Middle frontal gyrus (tissue), 1 donor: Measurements from ENCODE around the gene FBXL17.

Source experiments
- DNase-seq: peaks from one replicate; pipeline ENCODE4 v3.0.0-alpha.2; 2015; ENCODE audit warnings: low spot score; ENCODE audit errors: extremely low spot score

FBXL17 gene

DNA sequence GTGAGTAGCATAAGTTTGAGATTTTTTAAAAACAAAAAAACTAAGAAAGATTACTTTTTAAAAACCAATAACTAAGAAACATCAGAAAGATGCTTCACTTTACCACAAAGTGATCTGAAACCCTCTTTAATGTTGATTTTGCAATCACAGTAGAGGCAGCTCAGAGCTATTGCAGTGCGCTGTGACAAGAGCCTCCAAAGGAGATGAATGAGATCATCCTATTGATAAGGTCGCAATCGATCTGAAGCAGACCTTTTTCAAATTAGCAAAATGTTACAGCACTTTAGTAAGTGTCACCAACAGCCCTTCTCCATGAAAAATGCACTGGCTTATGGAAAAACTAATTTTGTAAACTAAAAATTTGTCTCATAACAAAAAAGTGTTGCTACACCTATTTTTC lies 426.6 kb downstream of the FBXL17 start:
- no peak for DNase-seq

DNA sequence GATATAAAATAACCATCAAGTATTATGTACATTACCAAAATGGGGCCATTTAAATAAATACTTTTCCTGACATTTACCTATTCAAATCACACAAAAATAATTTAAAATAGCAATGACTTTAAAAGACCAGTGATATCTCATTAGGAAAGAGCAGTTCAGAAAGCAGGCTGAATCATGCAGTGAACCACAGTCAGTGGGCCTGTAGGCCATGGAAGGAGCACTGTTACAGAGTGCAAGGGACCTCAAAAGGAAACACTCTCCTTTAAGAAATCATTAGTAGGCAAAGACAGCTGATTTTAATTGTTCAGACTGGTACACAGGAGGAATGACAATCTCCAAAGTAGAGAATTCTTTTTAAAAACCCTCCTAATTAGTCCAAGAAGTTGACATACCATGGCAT lies 427.6 kb downstream of the FBXL17 start:
- no peak for DNase-seq

DNA sequence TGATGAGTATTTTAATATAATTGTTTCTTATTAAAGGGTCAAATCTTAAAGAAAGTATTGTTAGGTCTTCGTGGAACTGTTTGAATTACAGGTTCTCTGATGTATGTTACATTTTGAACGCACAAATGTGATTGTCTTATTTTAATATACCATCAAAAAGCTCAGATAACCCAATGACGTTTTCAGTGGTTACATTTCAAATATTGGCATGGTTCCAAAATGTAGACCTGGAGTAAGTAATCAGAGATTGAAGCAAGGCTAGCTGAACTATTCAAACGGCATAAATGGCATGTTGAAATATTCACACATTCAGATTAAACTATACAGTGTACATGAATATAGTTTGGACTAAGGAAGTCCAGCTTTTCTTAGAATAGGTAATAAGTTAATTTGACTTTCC lies 429.4 kb downstream of the FBXL17 start:
- no peak for DNase-seq

DNA sequence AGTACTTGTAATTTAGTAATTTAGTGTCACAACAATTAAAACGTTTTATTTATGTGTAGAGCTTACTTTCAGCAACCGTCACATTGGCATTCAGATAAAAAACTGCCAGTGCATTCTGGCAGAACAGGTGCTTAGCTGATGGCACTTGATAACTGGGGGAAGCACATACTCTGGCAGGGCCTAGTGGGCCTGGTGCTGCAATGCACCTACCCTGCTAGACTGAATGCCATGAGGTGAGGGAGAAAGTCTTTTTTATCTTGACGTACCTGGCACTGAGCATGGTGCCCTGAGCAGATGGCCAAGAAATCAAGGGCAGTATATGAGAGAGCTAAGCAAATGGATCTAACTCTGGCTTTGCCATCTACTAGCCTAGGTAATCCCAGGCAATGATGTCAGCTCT lies 430.6 kb downstream of the FBXL17 start:
- DNase-seq: no peak

DNA sequence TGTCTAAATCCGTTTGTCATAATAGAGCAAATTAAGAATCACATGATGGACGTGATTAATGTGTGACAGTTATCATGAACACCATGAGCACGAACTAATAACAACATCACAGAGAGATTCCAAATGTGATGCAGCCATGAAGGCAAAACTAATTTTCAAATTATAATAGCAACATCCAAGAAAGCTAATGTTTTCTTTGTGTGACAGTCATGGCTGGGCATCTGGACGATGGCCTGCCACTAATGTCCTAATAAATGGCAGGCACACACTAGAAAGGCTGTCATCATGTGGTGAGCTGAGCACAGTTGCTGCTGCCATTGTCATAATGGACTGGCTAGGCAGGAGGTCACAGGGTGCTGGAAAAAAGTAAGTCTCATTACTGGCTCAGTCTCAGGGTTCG lies 431.1 kb downstream of the FBXL17 start:
- no peak for DNase-seq

DNA sequence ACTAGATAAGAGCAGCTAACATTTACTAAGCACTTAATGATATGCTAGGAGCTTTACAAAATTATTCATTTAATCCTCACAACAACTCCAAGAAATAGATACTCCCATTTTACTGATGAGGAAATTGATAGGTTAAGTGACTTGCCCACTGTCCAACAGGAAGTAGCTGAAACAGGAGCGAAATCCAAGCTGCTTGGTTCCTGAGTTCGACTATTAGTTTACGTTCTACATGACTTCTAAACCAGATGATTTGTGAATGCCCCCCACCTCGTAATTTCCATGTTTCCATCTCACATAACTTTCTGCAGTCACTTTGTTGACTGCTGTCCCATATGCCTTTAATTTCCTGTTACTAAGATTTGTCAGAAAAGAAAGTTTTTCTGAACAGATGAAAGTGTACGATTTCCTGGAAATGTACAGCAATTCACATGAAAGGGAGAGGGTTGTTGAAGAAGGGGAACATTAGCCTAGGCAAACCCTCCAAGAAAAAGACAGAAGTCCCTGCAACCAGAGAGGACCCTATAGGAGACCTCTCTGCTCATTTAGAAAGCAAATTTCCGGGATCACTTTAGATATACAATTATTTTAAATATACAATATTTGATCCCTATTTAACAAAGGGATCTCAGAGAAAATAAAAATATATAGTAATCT lies 432.1 kb downstream of the FBXL17 start:
- no peak for DNase-seq

DNA sequence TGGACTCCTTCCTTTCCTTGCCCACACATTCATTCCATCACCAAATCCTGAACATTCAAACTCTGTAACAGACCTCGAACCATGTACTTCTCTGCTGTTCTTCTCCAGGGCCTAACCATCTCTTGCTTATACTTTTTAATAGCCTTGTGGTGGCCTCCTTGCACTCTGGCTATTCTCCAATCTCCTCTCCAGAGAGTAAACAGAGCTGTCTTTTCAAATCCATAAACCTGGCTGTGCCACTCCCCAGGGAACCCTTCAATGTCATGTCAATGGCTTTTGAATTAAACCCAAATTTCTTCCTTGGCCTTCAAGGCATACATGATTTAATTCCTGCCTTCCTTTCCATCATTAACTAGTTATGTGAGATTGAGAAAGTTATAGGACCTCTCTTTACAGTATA lies 433.5 kb downstream of the FBXL17 start:
- no peak for DNase-seq

DNA sequence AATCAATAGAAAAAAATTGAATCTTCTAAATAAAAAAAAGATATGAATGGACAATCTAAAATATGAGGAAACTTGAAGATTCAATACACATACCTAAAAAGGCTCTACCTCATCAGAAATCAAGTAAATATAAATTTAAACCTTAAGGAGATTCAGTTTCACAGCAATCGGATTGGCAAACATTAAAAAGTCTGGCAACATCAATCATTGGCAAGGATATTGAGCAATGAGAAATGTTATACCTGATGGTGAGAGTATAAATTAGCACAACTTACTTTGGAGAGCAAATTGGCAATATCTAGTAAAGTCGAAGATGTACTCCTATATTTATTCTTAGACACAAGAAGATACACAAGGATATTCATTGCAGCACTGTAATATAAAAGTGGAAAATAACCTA lies 436.8 kb downstream of the FBXL17 start:
- DNase-seq: no peak

DNA sequence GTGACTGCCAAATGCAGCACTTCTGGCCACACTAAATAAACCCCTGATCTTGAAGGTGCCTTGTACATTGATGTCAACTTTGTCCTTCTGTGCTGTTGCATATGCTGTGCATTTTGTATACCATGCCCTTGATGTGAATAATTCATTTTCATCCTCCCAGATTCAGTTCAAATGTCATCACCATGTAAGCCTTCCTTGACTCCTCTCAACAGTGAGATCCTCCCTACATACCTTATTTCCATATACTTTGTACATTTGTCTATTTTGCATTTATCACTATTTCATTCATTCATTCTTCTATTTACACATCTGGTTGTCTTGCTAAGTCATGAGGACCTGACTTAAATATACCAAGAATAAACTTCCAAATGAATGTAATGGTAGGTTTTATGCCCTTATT lies 438.0 kb downstream of the FBXL17 start:
- no peak for DNase-seq

DNA sequence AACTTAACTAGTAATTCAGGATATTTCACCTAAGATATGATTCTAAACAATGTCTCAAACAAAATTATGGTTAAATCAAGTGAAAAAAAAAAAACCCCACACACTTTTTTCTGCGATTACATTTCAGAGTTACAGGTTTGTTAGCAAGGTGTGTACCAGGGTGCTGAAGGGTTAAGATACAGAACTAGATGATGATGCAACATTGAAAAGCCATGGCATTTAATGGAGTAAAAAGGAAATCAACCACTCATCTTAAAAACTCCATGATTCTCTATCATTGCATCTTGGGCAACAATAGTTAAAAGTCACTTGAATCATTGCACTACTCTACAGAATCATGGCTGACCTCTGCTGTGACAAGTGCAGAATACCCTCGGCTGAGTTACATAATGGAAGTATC lies 440.9 kb downstream of the FBXL17 start:
- DNase-seq: no peak

DNA sequence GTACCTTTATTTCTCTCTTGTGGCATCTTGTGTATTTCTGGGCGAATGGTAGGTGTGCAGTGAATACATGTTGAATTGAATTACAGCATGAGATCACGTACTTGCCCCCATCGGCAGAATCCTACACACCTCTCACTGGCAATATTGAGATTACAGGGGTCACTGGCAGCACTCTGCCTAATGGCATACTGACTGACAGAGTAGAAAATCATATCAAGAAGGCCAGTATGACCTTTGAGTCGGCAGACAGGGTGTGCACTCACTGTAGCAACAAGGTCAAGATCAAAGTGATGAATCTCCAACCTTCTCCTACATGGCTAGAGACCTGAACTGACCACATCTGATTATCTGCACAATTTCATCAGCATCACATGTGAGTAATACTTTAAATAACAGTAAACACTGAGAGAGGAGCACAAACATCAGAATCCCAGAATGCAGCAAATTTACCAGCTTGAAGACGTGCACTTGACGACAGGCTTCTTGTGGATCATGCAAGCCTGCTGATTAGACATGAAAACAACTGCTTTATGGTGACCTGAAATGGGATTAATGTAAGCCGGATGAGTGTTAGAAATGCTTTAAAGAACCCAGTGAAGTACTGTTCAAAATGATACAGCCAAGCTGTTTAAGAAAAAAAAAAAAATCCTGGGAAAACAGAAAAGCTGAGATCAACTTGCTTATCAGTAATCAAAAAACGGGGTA lies 444.1 kb downstream of the FBXL17 start:
- no peak for DNase-seq

DNA sequence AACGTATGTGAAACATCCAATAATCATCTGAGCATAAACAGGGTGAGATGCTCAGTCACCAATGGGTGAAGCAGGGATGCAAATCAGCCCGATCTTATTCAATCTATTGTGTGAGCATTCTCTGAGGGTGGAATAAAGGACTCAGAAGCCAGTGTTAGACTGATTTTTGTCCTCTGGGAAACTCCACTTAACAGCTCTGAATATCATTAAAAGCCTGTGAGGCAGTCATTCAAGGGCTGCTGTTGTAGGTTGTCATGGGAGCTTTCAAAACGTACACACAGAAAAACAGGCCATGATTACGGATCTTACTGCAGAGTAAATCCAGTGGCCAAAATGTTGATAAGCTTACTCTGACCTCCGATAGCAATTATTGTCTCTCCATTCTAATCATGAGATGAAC lies 444.7 kb downstream of the FBXL17 start:
- DNase-seq: no peak

DNA sequence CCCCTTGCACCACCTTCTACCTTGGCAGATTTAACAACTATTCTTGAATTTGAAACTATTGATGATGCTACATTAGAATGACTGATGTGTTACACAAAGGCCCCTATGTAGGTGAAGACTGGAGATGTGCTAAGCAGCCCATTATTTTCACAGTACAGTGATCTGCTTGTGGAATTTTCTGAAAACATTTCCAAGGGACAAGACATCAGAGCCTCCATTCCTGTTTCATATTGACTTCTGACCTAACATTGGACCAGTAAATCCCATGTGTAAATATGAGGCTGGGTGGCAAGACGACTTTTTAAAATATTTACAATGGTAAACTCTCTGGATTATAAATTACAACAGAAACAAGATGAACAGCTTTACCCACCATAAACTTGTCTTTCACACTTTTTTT lies 445.4 kb downstream of the FBXL17 start:
- DNase-seq: no peak

DNA sequence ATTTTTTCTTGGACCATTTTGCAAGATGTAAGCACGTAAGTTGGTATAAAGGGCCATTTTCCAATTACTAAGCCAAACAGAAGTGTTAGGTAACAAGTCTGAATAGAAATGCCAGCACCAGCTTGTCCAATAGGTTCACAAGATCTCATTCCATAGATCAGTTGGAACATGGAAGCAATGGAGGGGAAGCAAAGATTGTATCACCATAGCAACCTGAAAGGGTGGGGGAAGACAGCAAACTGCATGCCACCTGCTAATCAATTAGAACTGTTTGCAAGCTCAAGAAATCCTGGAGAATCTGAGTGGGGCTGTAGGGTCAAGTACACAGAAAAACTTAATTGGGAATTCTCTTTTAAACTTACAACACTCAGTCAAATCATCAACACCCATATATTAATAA lies 446.3 kb downstream of the FBXL17 start:
- DNase-seq: no peak

DNA sequence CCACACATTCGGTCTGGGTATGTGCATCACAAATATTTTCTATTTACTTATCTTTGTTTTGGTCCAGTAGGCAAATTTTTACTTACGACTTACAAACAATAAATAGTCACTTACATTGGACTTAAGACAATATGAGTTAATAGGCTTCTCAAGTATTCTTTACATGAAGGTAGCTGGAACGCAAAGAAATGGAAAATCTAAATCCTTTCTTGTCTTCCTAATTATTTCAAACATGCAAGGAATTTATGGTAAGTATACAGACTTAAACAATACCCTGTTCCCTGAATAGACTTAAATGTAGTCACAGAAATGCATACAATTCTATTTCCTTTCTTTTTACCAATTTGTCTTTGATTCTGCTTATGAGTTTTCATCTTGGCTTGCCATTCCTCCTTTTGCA lies 448.6 kb downstream of the FBXL17 start:
- DNase-seq: no peak

DNA sequence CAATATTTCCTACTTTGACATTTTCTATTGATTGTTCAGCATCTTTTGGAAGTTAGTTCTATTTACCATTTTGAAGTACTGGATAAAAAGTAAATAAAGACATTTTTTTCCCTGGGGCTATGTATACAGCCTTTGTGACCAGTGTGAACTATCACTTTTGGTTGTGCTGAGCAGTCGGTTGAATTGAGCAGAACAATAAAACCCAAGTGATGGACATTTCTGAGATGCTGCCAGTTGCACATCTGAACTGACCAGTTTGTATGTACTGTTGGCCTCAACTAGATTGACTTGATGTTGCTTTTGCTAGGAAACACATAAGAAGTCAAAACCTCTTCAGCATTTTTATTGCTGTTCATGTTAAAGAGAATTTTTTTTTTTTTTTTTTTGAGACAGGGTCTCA lies 451.0 kb downstream of the FBXL17 start:
- no peak for DNase-seq

DNA sequence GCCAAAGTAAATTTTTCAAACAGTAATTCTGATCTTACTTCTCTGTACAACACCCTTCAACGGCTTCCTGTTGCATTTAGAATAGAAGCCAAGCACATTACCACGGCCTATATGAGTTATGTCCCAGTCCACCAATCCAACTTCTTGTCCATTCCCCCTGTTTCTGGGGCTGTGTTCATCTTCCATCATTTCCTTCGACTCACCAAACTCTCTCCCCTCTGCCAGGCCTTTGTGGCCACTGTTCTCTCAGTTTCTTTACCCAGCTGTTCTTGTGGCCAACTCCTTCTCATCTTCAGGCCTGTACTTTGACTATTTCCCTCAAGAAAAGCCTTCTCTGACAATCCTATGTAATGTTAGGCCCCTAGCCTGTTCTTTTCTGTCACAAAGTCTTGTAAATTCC lies 451.8 kb downstream of the FBXL17 start:
- no peak for DNase-seq

DNA sequence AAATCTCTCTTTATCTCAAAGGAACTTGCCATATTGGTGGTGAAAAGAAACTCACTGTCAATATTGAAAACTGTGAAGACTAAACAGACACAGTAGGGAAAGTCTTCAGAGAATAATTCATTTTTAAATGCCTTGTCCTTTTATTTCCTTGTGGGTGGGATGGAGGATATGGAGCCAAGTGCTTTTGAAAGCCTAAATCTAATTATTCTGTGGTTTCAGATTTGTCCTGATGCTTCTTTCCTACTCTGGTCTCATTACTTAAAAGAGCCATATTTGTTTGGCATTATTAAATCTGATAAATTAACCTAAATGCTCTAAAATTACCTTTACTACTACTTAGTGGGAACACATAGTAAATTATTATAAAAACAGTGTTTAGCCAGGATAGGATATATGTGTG lies 452.8 kb downstream of the FBXL17 start:
- DNase-seq: no peak

DNA sequence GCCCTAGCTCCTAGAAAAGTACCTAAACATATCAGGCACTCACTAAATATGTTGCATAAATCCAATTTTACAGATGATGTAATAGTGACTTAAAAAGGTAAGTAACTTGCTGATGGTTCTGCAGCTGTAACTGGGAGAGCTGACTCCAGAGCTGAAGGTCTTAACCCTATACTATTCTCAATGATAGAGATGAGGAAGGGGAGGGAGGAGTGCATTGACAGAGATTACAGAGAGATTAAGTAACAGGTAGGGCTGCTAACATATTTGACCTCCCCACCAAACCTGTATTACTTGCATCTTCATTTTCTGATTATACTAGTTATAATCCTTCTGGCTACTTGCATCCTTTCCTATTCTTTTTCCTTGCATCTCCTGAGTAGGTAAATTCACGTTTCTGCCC lies 455.8 kb downstream of the FBXL17 start:
- DNase-seq: no peak

DNA sequence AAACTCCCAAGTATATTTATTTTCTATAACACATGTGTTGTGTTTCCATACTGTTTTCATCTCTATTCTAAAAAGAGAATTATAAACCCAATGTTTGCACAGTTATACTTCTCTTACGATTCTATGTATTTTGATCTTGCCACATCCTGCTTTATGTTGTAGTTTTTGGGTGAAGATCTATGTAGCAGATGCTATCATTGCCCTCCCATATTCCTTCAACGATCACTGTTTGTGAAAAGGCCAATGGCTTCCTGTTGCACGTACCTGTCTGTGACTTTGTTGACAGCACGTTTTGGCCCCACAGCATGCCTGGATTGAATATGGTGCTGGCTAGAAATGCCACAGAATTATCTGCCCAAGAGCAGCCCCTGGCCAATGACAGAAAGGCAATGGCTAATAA lies 456.7 kb downstream of the FBXL17 start:
- no peak for DNase-seq

DNA sequence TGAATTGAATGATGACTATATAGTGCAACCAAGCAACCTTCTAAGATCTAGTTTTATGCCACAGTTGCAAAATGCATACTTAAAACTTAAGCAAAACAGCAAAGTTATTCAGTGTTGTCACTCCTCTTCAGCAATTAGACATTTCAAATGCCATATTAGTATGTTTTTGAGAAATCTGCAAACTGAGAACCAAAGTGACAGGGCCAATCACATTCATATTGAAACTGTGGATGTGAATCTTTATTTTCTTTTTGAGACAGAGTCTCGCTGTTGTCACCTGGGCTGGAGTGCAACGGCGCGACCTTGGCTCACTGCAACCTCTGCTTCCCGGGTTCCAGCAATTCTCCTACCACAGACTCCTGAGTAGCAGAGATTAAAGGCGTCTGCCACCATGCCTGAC lies 461.9 kb downstream of the FBXL17 start:
- no peak for DNase-seq

DNA sequence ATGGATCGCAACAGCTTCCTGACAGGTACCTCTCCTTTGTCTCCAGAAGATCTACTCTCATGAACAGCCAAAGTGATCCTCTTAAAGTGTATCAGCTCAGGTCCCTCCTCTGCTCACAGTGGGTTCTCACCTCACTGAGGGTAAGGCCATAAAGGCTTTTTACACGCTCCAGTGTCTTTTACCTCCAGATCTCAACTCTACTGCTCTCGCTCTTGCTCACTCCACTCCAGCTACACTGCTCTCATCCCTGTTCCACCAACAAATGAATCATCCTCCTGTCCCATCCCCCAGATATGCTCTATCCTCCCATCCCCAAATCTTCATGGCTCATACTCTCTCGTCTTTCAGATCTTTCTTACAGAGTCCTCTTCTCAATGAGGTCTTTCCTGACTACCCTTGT lies 462.5 kb downstream of the FBXL17 start:
- DNase-seq: no peak

DNA sequence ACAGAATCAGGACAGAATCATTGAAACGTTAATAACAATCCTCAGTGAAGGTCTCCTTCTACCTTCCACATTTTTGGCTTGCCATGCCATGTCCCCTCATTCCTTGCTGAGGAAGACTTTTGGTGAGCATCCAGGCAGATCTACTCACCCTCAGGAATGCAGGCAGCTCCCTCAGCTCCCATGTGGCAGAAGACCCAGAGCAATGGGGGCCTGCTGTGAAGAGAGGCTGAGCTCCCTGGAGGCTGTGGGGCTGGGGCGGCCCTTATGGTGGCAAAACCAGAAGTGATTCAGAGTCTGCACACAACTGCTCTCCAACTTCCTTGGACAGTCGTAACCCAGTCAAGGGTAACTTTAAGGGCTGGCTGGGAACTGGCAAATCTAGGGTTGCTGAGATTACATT lies 463.9 kb downstream of the FBXL17 start:
- no peak for DNase-seq
